NCI-H146 (cell line): Measurements from ENCODE around the gene SOX6.

Source experiments
- DNase-seq: peaks from one replicate; lab custom pipeline; 2025; lab: John Stamatoyannopoulos, UW

SOX6 gene

GRCh38 chr11:16364254-16364653 is 7.9 kb upstream of the SOX6 start:
- no peak for DNase-seq

GRCh38 chr11:16363706-16364105 is 7.4 kb upstream of the SOX6 start:
- DNase-seq = no peak

GRCh38 chr11:16361108-16361865 is 4.9 kb upstream of the SOX6 start:
- no peak for DNase-seq

GRCh38 chr11:16359369-16359768 is 3.0 kb upstream of the SOX6 start:
- DNase-seq = no peak

- DNase-seq = no peak
Observed at GRCh38 chr11:16358726-16359125, 2.4 kb upstream of the SOX6 start.

GRCh38 chr11:16357775-16358174 is 1.4 kb upstream of the SOX6 start:
- no peak for DNase-seq

GRCh38 chr11:16356761-16357393 is 531 bp upstream of the SOX6 start:
- no peak for DNase-seq

GRCh38 chr11:16352707-16353106 is 3.6 kb downstream of the SOX6 start:
- DNase-seq = no peak

GRCh38 chr11:16350125-16350524 is 6.2 kb downstream of the SOX6 start:
- no peak for DNase-seq

- DNase-seq = no peak
Observed at GRCh38 chr11:16347928-16348685, 8.2 kb downstream of the SOX6 start.

GRCh38 chr11:16346975-16347374 is 9.4 kb downstream of the SOX6 start:
- DNase-seq = no peak

- DNase-seq = no peak
Observed at GRCh38 chr11:16341853-16342252, 14.5 kb downstream of the SOX6 start.

GRCh38 chr11:16338393-16338792 is 18.0 kb downstream of the SOX6 start:
- DNase-seq = no peak

- DNase-seq = no peak
Observed at GRCh38 chr11:16337421-16338213, 18.7 kb downstream of the SOX6 start.

GRCh38 chr11:16336721-16337120 is 19.6 kb downstream of the SOX6 start:
- DNase-seq = no peak

- no peak for DNase-seq
Observed at GRCh38 chr11:16336204-16336603, 20.1 kb downstream of the SOX6 start.

GRCh38 chr11:16335236-16335962 is 20.9 kb downstream of the SOX6 start:
- DNase-seq = no peak

GRCh38 chr11:16326679-16327297 is 29.6 kb downstream of the SOX6 start:
- no peak for DNase-seq

GRCh38 chr11:16322190-16322589 is 34.2 kb downstream of the SOX6 start:
- DNase-seq = no peak

- no peak for DNase-seq
Observed at GRCh38 chr11:16321148-16321547, 35.2 kb downstream of the SOX6 start.

- no peak for DNase-seq
Observed at GRCh38 chr11:16318320-16318719, 38.0 kb downstream of the SOX6 start.
